ENCODE data around the gene IGSF21. TPM values are rescaled to one million over a fixed set of nuclear protein-coding genes. Genes with fewer than 3 reads are reported as not detected.

Gene IGSF21
- polyA plus RNA-seq, 3 donors: not detected

DNA sequence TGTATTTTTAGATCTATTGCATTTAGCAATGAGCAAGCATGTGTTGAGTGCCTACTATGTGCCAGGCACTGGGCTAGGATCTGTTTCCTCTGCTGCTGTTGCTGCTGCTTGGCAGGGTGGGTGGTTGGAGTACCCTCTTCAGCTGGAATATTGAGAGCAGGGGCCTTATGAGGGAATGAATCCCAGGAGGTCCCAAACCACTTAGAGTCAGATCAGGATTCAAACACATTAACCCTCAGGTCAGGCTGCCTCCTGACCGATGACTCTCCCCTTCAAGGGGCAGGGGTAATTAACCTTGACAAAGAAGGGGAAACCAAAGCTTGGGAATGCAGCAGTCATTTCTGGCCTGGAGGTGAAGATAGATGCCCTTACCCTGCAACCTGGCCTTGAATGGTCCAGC lies 138.0 kb downstream of the IGSF21 start:
- no peak overlapping the region for H3K27ac Mint-ChIP-seq
- H3K4me1 Mint-ChIP-seq: no peaks in the 10 kb centered on the region
- H3K27me3 Mint-ChIP-seq (ENCODE audit: low read depth in 3 of 3): peaks cover 0 to 6% (median 4%) of the 10 kb centered on the region in 3 donors
- H3K4me3 Mint-ChIP-seq: no peak overlapping the region
- Histone ChIP-seq H3K27ac (ENCODE audit: low read depth in 1 of 2, low read length in 2 of 2) (no peak overlapping the region), H3K4me2 (replicated peaks; ENCODE audit: extremely low read depth, low read length, poor library complexity, severe bottlenecking) (no peak overlapping the region), H3K4me1 (ENCODE audit: control insufficient read depth in 1 of 2, insufficient read depth in 2 of 2, low read length in 2 of 2) (no peaks in the 10 kb centered on the region), H3K36me3 (replicated peaks in 1 of 2; ENCODE audit: control insufficient read depth in 1 of 2, insufficient read depth in 2 of 2, low read length in 2 of 2) (no peaks in the 10 kb centered on the region), H3K4me3 (replicated peaks in 1 of 3; ENCODE audit: low read depth in 2 of 3, low read length in 3 of 3) (no peak overlapping the region), H3K79me2 (ENCODE audit: insufficient read depth, low read length) (no peaks in the 10 kb centered on the region), H3K9ac (ENCODE audit: insufficient read depth, low read length, poor library complexity, severe bottlenecking) (no peak overlapping the region), H2AFZ (ENCODE audit: insufficient read depth, low read depth, low read length, poor library complexity, severe bottlenecking) (no peak overlapping the region), H4K20me1 (ENCODE audit: insufficient read depth, low read length) (no peaks in the 10 kb centered on the region), H3K27me3 (ENCODE audit: control insufficient read depth in 2 of 2, insufficient read depth in 2 of 2, low read length in 2 of 2) (no peaks in the 10 kb centered on the region), H3K9me3 (replicated peaks in 1 of 2; ENCODE audit: control insufficient read depth in 1 of 2, insufficient read depth in 1 of 2, low read length in 2 of 2) (no peaks in the 10 kb centered on the region)
- intact Hi-C loops (cut with micrococcal nuclease): no loop called here
- H3K9me3 Mint-ChIP-seq: peaks cover 0 to 3% (median 0%) of the 10 kb centered on the region in 7 donors
- no peak for DNase-seq
- no peaks in the 10 kb centered on the region for H3K36me3 Mint-ChIP-seq
- TF ChIP-seq, protein P1, sequence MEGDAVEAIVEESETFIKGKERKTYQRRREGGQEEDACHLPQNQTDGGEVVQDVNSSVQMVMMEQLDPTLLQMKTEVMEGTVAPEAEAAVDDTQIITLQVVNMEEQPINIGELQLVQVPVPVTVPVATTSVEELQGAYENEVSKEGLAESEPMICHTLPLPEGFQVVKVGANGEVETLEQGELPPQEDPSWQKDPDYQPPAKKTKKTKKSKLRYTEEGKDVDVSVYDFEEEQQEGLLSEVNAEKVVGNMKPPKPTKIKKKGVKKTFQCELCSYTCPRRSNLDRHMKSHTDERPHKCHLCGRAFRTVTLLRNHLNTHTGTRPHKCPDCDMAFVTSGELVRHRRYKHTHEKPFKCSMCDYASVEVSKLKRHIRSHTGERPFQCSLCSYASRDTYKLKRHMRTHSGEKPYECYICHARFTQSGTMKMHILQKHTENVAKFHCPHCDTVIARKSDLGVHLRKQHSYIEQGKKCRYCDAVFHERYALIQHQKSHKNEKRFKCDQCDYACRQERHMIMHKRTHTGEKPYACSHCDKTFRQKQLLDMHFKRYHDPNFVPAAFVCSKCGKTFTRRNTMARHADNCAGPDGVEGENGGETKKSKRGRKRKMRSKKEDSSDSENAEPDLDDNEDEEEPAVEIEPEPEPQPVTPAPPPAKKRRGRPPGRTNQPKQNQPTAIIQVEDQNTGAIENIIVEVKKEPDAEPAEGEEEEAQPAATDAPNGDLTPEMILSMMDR (IDR thresholded peaks at IDR 0.05): no peak
- WGBS (ENCODE audit: insufficient coverage): 100% methylated on average over 1 of the region's 1 CpG

DNA sequence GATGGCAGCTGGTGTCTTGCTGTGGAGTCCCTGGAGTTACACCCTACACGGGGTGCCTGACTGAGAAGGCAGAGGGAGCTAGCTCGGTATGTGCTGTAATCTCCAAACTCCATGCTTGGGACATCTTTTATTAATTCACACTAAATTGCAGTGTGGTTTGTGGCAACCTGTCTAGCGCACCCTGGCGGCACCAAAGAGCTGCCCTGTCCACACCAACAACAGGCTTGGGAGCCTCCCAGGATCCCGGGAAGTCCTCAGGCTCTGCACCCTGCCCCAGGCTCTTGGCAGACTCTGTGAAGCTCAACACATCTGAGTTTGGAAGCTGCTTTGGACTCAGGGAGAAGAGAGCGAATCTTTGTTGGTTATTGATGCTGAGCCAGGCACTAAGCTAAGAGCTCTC lies 138.9 kb downstream of the IGSF21 start:
- no peaks in the 10 kb centered on the region for H3K4me1 Mint-ChIP-seq
- Histone ChIP-seq H3K36me3 (replicated peaks in 1 of 2; ENCODE audit: control insufficient read depth in 1 of 2, insufficient read depth in 2 of 2, low read length in 2 of 2) (no peaks in the 10 kb centered on the region), H3K27ac (ENCODE audit: low read depth in 1 of 2, low read length in 2 of 2) (no peak overlapping the region), H3K4me1 (ENCODE audit: control insufficient read depth in 1 of 2, insufficient read depth in 2 of 2, low read length in 2 of 2) (no peaks in the 10 kb centered on the region), H3K27me3 (ENCODE audit: control insufficient read depth in 2 of 2, insufficient read depth in 2 of 2, low read length in 2 of 2) (no peaks in the 10 kb centered on the region), H4K20me1 (ENCODE audit: insufficient read depth, low read length) (no peaks in the 10 kb centered on the region), H3K9ac (ENCODE audit: insufficient read depth, low read length, poor library complexity, severe bottlenecking) (no peak overlapping the region), H2AFZ (ENCODE audit: insufficient read depth, low read depth, low read length, poor library complexity, severe bottlenecking) (no peak overlapping the region), H3K4me3 (replicated peaks in 1 of 3; ENCODE audit: low read depth in 2 of 3, low read length in 3 of 3) (no peak overlapping the region), H3K9me3 (replicated peaks in 1 of 2; ENCODE audit: control insufficient read depth in 1 of 2, insufficient read depth in 1 of 2, low read length in 2 of 2) (peaks cover 0 to 4% of the 10 kb centered on the region in 2 donors), H3K4me2 (replicated peaks; ENCODE audit: extremely low read depth, low read length, poor library complexity, severe bottlenecking) (no peak overlapping the region), H3K79me2 (ENCODE audit: insufficient read depth, low read length) (no peaks in the 10 kb centered on the region)
- no peaks in the 10 kb centered on the region for H3K36me3 Mint-ChIP-seq
- H3K9me3 Mint-ChIP-seq: peaks cover 2 to 9% (median 6%) of the 10 kb centered on the region in 7 donors
- no peak for DNase-seq
- H3K4me3 Mint-ChIP-seq: no peak overlapping the region
- TF ChIP-seq, protein P1 (IDR thresholded peaks at IDR 0.05): no peak
- H3K27me3 Mint-ChIP-seq (ENCODE audit: low read depth in 3 of 3): peaks cover 0 to 6% (median 4%) of the 10 kb centered on the region in 3 donors
- H3K27ac Mint-ChIP-seq: no peak overlapping the region
- WGBS (ENCODE audit: insufficient coverage): 80% methylated on average over 2 of the region's 6 CpGs
- intact Hi-C loops (cut with micrococcal nuclease): no loop called here
